ENCODE data around the gene PHETA1.
"Not testable (repeated sequence)": the region's sequence is repeated elsewhere in the genome, so short reads cannot be mapped to it uniquely, and the experiment has no call there.

Gene PHETA1

GRCh38 chr12:111386885-111387284 is 18.0 kb upstream of the PHETA1 start:
- TF ChIP-seq, protein P1, sequence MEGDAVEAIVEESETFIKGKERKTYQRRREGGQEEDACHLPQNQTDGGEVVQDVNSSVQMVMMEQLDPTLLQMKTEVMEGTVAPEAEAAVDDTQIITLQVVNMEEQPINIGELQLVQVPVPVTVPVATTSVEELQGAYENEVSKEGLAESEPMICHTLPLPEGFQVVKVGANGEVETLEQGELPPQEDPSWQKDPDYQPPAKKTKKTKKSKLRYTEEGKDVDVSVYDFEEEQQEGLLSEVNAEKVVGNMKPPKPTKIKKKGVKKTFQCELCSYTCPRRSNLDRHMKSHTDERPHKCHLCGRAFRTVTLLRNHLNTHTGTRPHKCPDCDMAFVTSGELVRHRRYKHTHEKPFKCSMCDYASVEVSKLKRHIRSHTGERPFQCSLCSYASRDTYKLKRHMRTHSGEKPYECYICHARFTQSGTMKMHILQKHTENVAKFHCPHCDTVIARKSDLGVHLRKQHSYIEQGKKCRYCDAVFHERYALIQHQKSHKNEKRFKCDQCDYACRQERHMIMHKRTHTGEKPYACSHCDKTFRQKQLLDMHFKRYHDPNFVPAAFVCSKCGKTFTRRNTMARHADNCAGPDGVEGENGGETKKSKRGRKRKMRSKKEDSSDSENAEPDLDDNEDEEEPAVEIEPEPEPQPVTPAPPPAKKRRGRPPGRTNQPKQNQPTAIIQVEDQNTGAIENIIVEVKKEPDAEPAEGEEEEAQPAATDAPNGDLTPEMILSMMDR (IDR thresholded peaks at IDR 0.05; ENCODE audit: low read depth, low read length, missing control alignments), result no peak
- H3K4me3 ChIP-seq (replicated peaks; ENCODE audit: low read depth, low read length), result no peak overlapping the region
- DNase-seq (ENCODE audit: extremely low read depth, low read depth), result no peak

DNA sequence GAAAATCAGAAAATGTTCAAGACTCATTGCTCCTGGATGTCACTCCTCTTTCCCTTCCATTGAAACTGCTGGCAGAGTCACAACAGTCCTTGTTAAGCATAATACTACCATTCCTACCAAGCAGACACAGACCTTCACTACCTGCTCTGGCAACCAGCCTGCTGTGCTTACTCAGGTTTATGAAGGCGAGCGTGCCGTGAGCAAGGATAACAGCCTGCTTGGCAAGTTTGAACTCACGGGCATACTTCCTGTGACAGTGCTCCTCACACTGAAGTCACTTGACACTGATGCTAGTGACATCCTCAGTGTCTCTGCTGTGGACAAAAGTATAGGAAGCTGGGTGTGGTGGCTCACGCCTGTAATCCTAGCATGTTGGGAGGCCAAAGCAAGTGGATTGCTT is 15.7 kb upstream of the PHETA1 start:
- no peak for DNase-seq (ENCODE audit: extremely low read depth, low read depth)
- no peak overlapping the region for H3K4me3 ChIP-seq (replicated peaks; ENCODE audit: low read depth, low read length)
- TF ChIP-seq, protein P1 (IDR thresholded peaks at IDR 0.05; ENCODE audit: low read depth, low read length, missing control alignments), result no peak

DNA sequence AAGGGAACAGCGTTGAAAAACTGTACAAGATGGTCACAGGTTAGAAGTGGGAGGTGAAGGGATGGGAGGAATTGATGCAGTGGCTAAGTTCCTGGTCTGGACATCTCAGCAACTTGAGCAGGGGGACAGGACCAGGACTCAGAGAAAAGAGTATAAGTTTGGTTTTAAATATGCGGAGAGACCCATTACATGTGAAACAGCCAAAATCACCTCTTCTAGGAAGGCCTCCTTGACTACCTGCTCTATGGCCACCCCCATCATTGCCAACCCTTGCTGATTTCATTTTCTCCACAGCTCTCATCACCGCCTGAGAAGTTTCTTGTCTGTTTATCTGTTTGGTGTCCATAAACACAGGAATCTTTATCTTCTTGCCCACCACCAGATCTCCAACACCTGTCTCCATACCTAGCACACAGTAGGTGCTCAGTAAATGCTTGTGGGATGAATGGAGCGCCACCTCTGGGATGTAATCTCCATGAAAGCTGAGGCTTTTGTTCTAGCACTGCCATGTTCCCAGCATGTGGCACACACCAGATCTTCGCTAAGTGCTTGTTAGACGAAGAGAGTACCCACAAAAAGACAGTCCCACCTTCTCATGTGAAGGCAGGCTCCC is 11.2 kb upstream of the PHETA1 start:
- H3K4me3 ChIP-seq (replicated peaks; ENCODE audit: low read depth, low read length), result no peak overlapping the region
- no peak for DNase-seq (ENCODE audit: extremely low read depth, low read depth)
- TF ChIP-seq, protein P1 (IDR thresholded peaks at IDR 0.05; ENCODE audit: low read depth, low read length, missing control alignments), result no peak

DNA sequence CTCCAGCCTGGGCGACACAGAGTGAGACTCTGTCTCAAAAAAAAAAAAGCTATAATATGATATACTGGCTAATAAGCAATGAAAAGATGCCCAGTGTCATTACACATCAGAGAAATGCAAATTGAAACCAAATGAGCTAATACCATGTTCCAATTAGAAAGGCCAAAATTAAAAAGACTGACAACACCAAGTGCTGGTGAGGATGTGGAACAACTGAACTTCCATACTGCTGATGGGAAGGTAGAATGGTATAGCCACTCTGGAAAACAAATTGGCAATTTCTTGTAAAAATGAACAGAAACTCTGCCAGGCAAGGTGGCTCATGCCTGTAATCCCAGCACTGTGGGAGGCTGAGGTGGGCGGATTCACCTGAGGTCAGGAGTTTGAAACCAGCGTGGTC is 8.5 kb upstream of the PHETA1 start:
- H3K4me3 ChIP-seq (replicated peaks; ENCODE audit: low read depth, low read length), result no peak overlapping the region
- TF ChIP-seq, protein P1 (IDR thresholded peaks at IDR 0.05; ENCODE audit: low read depth, low read length, missing control alignments), result no peak
- DNase-seq (ENCODE audit: extremely low read depth, low read depth), result no peak

GRCh38 chr12:111373231-111373630 is 4.3 kb upstream of the PHETA1 start:
- DNase-seq (ENCODE audit: extremely low read depth, low read depth); H3K4me3 ChIP-seq (replicated peaks; ENCODE audit: low read depth, low read length): not testable (repeated sequence)

- DNase-seq (ENCODE audit: extremely low read depth, low read depth), result no peak
- TF ChIP-seq, protein P1 (IDR thresholded peaks at IDR 0.05; ENCODE audit: low read depth, low read length, missing control alignments), result no peak
- H3K4me3 ChIP-seq (replicated peaks; ENCODE audit: low read depth, low read length), result peak overlapping the region; percentile 65
Measured at GRCh38 chr12:111369496-111370220, 763 bp upstream of the PHETA1 start.

GRCh38 chr12:111368291-111368787 is 556 bp downstream of the PHETA1 start:
- DNase-seq (ENCODE audit: extremely low read depth, low read depth), result no peak

More at GRCh38 chr12:111368291-111368787, 556 bp downstream of the PHETA1 start:
- peak overlapping the region; percentile 65 for H3K4me3 ChIP-seq (replicated peaks; ENCODE audit: low read depth, low read length)
- TF ChIP-seq, protein P1 (IDR thresholded peaks at IDR 0.05; ENCODE audit: low read depth, low read length, missing control alignments), result no peak
